Epidermal melanocyte (primary cell): ENCODE results near the gene MTHFD1L.
A peak's percentile ranks its signal among the peaks of the same experiment; 100 is the strongest.

ENCODE experiments used
- DNase-seq: peaks from one replicate; pipeline ENCODE4 v3.0.0; 2011; ENCODE audit warnings: low spot score; ENCODE audit not compliant: insufficient read length

The MTHFD1L gene

GRCh38 chr6:150932996-150933395 is 67.5 kb downstream of the MTHFD1L start:
- peak; percentile 27 for DNase-seq

DNA sequence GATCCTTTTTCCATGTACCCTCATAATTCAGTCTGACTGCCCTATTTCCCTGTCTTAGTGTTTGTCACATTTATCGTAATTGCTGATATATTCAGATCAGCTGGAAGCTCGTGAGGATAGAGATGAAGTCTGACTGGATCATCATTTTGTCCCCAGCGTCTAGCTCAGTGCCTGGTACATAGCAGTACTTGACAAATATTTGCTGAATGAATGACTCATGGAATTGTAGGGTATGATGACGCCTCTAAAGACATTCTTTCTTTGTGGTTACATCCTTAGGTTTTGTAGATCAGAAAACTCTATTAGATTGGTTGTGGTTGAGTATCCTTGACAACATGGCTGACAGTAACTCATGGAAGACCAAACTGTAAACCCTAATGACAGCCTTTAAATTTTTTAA is 68.9 kb downstream of the MTHFD1L start:
- no peak for DNase-seq

GRCh38 chr6:150936021-150936555 is 70.6 kb downstream of the MTHFD1L start:
- DNase-seq, result no peak

GRCh38 chr6:150937132-150937906 is 71.8 kb downstream of the MTHFD1L start:
- DNase-seq, result no peak

DNA sequence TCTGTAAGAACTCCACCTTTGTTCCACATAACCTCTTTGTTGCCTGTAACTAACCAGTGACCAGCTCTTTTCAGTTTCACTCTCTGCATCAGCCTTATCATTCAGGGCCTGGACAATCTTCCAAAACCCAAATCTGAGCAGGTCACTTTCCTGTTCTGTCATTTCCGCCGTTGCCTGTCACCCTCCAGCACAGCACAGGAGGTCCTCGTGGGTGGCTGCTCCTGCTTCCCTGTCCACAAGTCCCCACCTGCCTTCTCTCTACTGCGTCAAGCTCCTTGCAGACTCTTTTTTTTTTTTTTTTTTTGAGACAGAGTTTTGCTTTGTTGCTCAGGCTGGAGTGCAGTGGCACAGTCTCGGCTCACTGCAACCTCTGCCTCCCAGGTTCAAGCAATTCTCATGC is 73.9 kb downstream of the MTHFD1L start:
- no peak for DNase-seq

DNA sequence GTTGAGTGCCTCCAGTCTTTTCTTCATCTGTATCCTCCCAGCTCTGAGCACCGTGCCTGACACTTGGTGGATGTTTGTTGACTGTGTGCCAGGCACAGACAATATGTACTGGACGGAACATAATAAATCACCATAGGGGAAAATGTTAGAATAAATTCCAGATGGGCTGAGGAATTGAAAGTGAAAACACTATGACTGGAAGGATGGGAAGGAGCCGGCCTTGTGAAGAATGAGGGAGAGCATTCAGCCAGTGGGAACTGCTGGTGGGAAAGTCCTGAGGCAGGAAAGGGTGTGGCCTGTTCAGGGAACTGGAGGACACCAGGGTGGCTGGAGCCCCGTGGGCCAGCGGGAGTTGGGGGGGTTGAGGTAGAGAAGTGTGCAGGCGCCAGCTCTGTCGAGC is 75.4 kb downstream of the MTHFD1L start:
- DNase-seq, result no peak

GRCh38 chr6:150949526-150949925 is 84.0 kb downstream of the MTHFD1L start:
- DNase-seq, result no peak

DNA sequence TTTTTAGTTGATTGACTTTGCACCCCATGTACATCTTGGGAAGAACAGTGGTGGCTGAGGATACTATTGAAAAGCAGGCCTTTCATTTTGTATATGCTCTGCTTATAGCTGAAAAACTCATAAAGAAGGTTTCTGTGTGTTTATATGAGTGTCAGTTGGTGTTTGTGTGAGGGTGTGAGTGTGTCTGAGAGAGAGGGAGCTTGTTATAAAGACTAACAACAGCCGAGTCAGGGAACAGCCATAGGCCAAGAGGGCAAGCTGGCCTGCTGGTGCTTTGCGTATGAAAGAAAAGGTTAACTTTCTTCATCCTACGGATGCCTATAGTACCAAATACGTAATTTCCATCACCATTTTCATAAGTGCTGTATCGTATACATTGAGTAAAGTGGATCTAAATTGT is 88.3 kb downstream of the MTHFD1L start:
- no peak for DNase-seq

DNA sequence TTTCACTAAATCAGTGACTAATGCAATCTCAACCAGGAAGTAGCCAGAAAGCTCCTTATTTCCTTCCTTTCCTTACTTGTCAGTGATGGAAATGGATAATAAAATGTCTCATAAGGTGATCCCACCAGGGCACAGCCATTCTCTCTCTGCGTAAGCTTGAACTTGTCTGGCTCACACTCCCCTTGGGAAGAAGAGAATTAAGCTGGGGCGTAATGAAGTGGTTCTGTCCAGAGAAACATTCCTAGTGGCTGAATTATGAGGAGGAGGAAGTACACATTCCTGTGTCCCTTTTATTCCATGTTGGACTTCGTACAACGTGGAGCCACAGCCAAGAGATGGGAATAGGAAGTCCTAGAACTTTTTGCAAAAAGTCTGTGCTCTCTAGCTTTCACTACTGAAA is 93.7 kb downstream of the MTHFD1L start:
- DNase-seq, result no peak

DNA sequence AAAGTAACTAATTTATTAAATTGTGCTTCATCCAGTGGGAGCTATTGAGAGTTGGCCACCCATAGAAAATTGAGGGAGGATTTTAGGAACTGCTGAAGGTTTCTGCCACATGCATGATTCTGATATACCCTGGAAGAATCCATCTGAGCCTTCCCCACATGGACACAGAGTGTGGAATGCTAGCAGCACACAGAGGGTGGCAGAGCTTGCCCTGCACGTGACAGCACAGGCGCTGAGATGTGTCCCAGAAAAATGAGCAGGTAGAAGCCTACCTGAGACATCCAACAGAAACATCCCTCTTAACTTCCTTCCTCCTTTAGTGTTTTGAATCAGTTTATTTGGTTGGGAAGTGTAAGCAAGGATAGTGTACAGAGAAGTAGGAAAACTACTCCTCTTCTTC is 96.9 kb downstream of the MTHFD1L start:
- DNase-seq, result no peak

GRCh38 chr6:150964765-150965164 is 99.3 kb downstream of the MTHFD1L start:
- no peak for DNase-seq

DNA sequence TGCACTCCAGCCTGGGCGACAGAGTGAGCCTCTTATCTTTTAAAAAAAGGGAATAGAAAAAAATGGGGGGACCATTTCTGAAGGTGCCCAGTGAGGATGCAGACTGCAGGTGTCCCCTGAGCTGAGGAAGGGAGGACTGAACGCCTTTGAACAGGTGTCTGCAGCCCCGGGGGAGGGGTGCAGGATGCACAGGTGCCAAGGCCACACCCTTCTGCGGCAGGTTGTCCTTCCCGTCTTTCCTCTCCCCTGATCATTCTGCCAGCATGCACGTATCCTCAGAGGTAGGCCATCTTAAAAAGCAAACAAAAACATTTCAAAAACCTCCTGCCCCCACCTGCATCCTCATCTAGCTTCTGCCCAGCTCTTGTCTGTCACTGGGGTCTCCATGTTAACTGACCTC is 101.3 kb downstream of the MTHFD1L start:
- no peak for DNase-seq

DNA sequence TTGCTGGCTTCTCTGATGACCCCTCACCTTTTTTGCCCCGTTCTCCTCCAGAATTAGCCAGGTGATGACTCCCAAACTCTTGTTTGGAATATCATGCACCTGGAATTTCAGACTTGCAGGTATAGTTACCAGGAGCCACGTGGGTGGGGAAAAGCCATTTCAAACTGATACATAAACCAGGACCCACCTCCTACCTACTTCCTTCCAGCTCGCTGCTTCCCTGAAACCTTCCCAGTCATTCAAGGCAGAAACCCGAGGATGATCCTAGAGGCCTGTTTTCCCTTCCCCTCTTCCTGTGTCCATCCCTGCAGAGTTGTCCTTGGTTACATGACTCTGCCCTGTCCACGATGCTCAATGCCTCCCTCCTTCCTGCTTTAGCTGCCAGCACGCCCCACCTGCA is 101.9 kb downstream of the MTHFD1L start:
- DNase-seq, result no peak

- DNase-seq, result no peak
Observed at GRCh38 chr6:150967910-150968309, 102.4 kb downstream of the MTHFD1L start.

GRCh38 chr6:150969901-150970300 is 104.4 kb downstream of the MTHFD1L start:
- DNase-seq, result no peak

DNA sequence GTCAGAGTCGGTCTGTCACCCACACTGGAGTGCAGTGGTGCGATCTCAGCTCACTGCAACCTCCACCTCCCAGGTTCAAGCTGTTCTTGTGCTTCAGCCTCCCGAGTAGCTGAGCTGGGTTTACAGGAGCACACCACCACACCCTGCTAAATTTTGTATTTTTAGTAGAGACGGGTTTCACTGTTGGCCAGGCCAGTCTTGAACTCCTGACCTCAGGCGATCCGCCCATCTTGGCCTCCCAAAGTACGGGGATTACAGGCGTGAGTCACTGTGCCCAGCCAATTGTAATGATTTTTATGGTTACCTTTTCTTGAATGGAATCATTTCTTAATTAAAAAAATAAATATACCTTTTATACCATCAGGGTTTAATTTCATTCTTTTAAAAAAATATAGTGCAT is 105.7 kb downstream of the MTHFD1L start:
- no peak for DNase-seq

DNA sequence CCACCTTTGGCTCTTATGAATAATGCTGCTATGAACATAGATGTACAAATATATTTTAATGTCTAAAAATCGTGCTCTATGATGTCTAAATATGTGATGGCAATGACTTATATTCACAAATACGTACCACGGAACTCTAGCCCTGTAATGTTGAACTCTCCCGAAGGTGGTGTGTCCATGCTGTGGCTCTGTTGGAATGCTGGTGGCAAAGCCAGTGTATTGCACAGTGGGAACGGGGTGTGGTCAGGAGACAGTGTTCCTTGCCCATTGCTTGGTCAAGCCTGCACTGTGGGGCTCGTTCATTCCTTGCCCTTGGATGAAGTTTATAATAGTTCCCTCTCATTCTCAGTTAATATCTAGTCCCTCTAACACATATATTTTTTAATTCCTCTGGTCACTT is 109.6 kb downstream of the MTHFD1L start:
- DNase-seq, result no peak

DNA sequence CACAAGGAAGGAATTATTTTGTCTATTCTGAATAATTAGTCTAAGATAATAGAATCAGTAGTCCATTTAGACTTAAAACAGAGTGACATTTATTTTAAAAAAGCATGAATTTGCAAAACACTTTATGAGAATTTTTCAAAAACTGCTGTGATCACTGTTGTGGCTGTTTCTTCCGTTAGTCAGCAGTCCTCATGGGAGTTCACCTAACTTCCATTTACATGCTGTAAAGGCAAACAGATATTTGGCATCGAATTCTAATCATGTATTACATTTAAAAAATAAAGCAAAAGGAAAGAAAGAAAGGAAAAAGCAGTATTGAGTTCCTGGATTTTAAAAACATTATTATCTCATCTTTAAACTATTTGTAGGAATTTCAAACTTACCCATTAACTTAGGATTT is 111.8 kb downstream of the MTHFD1L start:
- DNase-seq, result no peak

GRCh38 chr6:150978624-150979023 is 113.1 kb downstream of the MTHFD1L start:
- DNase-seq, result no peak

GRCh38 chr6:150979826-150980350 is 114.4 kb downstream of the MTHFD1L start:
- no peak for DNase-seq

- DNase-seq, result no peak
Observed at GRCh38 chr6:150981095-150981494, 115.6 kb downstream of the MTHFD1L start.

GRCh38 chr6:150981669-150982068 is 116.2 kb downstream of the MTHFD1L start:
- no peak for DNase-seq

DNA sequence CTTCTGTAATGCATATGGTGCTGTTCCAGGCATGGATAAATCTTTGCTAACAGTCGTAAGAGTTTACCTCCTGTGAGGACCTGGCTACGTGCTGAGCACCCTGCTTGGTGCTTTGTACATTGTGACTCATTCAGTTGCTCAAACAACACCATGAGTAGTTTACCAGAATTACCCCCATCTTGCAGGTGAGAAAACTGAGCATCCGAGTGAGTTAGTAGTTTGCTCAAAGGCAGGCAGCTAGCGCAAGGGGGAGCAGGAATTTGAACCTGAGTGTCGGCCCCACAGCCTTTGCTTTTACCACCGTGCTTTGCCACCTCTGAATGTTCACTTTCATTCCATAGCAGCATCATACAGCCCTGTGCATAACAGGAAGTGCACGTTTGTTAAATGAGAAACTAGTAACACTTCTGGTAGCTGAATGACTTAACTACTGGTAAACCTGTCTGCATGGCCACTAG is 121.9 kb downstream of the MTHFD1L start:
- no peak for DNase-seq
